NCI-H460 (cell line): ENCODE results near the gene MAP6. TPM values are rescaled to one million over a fixed set of nuclear protein-coding genes. Genes with fewer than 3 reads are reported as not detected.
A peak's percentile ranks its signal among the peaks of the same experiment; 100 is the strongest.

Source experiments
- DNase-seq: peaks from one replicate; pipeline ENCODE4 v3.0.0-alpha.2; 2016; ENCODE audit warnings: low read depth; ENCODE audit errors: extremely low read depth
- total RNA-seq: library from RNA; depleted of rRNA; stranded (reverse); fragments of >200 nt; shearing (Covaris generic); gene quantifications from 2 replicates; pipeline ENCODE4 v1.2.3, GENCODE V29; 2014

MAP6 gene
- total RNA-seq, 1 experiment from 2014 or later, result 0.05 TPM

DNA sequence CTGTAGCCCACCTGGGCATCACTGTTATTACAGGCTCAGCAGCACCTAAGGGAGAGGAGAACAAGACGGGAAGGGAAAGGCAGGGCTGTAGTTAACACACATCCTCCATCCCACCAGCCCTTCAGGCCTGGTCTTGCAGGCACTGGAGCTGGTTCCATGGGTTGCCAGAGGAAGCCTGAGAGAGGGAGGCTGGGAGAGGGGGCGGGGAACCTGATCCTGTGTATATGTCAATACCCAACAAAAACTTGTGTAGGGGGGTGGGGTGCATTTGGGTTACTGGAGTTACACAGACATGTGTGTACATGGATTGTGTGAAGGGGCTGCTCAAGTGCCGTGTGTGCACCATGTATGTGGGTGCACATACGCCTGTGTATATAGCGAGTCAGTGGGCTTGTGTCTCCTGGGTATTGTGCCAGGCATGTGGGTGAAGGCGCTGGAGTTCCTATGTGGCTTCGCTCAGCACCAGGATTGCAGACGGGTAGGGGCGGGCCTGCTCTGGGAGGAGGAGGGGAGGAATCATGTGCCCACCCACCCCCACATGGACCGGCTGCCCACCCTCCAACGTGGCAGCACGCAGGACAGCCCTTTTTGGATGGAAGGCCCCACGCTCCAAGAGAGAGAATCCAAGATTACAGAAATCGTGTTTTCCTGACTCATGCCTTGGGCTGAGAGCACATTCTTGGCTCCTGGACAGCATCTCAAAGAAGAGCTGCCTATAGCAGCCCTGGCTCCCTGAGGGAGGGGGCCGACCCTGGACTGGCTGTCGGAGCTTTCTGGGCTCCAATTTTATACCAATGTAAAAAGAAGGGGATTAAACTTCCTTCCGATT, 111.0 kb downstream of the MAP6 start:
- no peak for DNase-seq

DNA sequence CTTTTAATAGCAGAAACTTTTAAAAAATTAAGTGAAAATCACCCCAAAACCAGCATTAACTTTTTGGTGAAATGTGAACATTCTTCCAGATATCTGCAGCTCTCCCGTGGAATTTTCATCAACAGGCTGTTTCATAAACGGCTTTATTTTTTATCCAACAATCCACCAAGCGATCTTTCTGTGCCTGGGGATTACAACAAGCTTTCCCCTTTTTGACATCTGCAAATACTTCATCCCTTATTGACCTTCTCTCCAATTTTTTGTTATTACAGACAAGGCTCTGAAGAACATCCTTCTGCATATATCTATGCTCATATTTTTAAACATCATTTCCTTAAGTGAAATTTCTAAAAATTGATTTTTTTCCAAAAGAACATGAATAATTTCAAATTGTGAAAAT, 112.6 kb downstream of the MAP6 start:
- no peak for DNase-seq

DNA sequence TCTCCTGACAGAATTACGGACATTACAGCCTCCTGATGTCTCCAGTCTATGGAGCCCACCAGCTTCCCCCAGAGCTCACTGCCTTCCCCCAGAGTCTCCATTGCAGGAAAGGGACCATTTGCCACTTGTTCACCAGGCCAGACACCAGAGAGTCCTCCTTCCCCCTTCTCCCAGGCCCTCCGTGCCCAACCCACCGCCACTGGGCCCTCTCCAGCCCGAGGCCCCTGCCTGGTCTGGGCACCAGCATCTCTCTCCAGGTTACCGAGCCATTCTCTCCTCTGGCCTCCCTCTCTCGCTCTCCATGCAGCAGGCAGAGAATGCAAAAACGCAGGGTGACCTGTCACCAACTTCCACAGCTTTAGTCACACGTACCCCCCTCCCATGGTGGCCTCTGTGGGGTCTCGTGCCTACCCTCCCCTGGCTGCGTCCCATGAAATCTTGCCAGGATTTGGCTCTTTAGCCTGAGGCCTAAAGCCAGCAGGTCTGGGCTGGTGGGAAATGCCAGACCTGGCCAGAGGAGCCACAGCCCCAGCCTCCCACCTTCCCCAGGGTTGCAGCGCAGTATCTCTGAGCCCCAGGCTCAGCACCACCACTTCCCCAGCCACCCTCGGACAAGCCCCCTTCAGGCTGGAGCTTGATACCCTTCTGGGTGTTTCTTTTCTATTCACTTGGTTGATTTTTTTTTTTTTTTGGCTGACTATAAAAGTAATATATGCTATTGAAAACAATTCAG, 113.6 kb downstream of the MAP6 start:
- no peak for DNase-seq

DNA sequence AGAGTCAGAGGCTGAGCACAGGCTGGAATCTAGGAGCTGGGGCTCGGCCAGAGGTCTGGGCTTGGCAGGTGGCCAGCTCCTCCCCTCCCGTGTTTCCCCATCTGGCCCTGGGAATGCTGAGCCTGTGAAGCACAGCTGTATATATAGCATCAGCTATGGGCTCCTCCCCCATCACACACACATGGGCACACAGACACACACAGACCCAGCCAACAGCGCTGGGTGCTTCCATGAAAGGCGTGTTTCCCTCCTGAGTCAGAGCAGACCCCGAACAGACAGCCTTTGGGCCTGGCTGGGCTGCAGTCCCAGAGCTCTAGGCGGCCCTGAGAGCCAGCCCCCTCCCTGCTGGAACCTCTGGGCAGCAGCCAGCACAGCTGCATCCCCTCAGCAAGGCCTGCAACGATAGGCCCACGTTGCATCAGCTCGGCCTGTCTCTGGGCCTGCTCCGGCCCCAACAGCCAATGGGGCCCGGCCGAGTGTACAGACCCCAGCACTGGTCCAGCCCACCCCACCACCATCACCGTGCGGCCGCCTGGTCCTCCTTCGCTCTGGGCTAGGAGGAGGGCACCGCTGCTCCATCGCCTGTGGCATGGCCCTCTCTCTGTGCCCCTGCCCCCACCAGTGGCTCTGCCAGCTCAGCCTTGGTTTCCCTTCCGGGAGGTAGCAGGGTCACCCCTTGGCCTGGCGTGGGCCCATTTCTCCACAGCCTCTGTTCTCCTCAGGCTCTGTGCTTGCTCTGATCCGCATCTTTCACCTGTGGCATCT, 114.4 kb downstream of the MAP6 start:
- no peak for DNase-seq

DNA sequence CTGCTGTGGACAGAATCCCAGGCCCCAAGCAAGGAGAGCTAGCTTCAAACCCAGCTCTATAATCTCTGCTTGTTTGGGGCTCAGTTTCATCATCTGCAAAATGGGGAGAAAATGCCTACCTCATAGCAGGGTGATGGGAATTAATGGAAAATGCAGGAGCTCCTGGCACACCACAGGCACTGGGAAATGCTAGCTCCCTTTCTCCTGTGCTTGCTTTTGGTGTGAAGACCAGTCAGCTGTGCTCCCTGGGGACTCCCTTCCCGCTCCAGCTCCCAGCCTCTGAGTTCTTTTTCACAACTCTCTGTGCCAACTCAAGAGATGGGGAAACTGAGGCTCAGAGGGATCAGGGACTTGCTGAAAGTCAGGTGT, 115.0 kb downstream of the MAP6 start:
- DNase-seq, result no peak

DNA sequence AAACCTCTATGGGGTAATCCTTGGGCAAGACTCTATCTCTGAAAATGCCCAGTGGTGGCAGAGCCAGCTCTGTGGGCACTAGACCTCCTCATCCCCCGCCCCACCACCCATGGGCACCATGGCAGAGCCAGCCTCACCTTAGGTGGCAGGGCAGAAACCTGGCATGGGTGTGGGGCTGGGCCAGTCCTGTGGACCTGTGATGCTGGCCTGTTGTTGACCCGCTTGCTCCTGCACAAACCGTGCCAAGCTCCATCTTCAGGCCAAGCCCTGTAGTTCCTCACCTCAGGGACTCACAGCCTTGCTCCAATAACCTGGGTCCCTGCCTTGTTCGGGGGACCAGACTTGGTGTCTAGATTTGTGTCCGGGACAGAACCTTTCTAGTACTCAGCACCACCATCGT, 115.7 kb downstream of the MAP6 start:
- no peak for DNase-seq

DNA sequence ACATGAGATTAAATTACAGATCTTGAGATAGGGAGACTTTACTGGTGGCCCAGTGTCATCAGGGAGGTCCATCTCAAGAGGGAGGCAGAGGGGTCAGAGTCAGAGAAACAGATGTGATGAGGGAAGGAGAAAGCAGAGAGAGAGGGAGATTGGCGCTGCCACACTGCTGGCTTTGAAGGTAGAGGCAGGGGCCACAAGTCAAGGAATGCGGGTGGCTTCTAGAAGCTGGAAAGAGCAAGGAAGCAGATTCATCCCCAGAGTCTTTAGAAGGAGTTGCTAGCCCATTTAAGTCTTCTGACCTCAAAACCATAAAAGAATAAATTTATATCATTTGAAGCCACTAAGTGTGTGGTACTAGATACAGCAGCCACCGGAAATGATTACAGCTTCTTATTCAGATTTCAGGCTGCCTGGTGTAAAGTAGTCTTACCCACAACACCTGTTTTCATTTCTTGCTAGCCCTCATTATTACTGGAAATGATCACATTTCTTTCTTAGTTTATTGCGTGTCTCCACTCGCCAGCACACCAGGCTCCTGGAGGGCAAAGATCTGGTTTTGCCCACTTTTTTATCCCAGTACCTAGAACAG, 119.4 kb downstream of the MAP6 start:
- no peak for DNase-seq

DNA sequence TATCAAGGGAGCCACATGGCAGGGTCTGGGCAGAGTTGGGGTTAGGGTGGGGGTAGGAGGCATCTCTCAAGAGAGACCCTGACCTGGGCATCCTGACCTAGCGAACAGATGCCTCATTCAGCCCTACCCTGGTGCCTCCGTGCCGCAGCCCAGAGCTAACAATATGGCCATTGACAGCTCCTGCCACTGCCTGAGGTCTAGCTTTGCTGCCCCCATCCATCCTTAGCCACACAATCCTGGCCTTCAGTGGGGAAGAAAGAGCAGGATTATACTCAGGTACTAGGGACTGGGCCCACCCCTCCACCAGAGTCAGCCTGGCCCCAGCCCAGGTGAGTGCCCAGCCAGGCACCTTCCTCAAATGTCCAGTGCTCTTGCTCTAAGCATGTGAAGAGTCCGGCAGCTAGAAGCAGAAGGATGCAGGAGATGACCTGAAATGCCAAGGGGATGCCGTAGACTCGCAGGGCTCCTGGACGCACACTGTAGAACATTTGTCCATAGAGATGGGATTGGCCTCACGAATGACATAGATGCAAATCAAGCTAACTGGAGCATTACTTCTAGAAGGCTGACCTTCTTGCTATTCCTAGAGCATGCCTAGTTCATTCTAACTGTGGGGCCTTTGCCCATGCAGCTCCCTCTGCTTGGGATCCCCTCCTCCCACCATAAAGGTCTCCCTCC, 120.1 kb downstream of the MAP6 start:
- no peak for DNase-seq

DNA sequence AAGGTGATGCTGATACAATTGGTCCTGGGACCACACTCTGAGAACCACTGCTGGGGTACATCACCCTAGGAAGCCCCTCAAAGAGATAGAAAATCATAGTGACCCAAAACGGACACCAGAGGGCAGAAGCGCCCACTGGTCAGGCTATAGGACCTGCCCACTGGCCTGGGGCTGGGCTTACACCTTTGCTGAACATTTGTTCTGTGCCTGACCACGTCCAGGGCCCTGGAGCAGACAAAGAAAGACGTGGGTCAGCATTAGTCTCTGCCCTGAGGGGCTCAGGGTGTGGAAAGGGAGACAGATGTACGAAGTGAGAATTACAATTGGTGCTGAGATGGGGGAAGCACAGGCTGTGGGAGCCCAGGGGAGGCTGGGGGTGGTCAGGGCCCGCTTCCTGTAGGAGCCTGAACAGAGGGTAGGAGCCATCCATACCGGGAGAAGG, 121.2 kb downstream of the MAP6 start:
- DNase-seq, result peak; percentile 44

DNA sequence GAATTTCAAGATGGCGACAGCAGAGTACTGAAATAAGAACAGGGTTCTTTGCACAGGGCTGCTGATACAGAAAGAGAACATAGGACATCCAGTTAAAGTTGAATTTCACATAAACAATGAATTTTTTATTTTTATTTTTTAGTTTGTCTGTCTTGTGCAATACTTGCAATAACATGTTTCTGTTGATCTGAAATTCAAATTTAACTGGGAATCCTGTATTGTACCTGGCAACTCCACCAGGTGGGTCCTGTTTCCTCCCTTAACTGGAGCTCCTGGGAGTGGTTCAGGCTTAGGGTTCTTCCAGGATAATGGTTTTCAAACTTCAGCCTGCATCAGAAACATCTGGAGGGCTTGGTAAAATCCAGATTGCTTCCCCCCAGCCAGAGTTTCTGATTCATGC, 121.7 kb downstream of the MAP6 start:
- DNase-seq, result no peak

DNA sequence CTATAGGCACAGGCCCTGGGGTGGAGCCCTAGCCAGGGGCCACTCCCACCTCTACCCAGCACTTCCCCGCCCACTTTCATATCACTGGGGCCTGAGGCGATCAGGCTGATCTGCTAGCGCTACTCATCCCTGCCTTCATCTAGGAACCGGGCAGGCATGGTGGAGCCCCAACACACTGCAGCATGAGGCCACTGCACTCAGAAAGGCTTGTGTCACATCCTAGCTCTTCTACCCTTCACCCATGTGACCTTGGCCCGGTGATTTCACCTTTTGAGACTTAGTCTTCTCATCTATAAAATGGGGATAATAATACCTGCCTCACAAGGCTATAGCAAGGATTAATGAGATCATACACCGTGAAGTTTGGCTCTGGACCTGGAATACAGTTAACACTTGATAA, 125.0 kb downstream of the MAP6 start:
- DNase-seq, result no peak

DNA sequence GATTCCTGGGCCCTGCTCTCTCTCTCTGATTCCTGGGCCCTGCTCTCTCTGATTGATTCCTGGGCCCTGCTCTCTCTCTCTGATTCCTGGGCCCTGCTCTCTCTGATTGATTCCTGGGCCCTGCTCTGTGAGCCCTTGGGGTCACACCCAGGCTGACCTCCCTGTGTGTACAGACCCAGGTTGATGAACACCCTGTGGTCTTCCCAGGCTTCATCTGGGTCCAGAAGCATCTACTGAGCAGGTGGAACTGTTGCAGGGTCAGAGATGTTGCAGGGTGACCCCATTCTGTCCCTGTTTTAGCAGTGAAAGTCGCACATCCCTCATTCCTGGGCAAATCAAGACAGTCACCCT, 126.8 kb downstream of the MAP6 start:
- no peak for DNase-seq

DNA sequence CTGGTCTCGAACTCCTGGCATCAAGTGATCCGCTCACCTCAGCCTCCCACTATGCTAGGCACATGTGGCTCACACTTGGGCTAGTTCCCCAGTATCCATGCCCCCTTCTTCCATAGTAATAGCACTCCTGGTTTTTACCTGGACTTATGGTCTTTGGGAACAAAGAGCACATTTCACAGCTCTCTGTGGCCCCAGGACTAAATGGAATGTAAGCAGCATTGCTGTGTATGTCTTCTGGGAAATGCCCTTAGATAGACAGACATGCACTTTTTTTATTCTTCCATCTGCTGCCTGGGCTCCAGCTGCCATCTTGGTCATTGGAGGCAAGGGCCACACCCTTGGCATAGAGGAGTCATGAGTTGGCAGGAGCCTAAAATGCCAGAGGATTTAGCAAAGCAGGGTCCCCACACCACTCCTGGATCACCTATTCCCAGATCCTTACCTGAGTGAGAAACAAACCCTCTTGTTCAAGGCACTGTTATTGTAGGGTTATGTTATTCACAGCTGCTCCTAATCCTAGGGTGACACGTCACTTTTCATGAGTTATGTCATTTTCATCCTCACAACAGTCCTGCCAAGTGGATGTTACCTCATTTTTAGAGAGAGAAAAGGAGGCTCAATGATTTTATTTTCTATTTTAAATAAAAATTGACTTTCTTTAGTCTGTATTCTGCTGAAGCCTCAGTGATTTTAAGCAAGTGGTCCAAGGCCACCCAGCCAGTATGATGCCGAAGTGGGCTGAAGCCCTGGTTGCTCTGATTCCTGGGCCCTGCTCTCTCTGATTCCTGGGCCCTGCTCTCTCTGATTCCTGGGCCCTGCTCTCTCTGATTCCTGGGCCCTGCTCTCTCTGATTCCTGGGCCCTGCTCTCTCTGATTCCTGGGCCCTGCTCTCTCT, 127.4 kb downstream of the MAP6 start:
- no peak for DNase-seq

DNA sequence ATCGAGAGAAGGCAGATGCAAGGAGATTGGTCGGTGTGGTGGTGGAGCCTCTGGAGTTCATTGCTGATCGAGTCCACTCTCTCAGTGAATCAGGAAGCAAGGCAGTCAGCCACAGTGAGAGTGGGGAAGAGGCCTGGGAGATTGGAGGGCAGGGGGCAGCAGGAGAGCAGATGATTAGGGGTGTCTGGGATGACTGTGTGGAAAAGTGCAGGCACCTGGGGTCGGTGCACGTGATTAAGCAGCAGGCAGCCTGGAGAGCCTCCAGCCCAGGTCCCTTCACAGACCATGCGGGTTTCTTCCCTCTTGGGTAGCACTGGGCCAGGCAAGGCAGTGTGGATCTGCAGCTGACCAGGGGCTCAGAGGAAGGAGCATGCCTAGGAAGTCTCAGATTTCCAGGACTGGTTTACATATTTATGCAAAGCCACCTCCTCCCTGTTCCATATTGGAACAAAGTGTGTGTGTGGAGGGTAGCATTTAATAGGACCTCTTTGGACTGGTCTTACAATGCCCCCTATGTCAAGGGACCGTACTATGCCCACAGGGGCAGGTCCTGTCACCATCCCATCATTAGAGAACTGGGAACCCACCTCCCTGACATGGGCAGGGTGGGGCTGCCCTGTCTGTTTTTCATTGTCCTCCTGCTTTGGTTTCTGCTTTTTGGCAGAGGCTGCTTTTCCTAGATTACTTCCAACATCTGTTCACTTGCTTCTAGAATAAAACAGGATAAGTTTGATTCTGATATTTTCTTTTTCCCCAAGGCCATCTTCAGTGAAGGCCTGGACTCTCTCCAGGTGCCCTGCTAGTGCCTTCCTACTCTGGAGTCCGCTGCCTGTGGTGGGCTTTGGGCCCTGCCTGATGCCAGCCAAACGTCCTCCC, 129.1 kb downstream of the MAP6 start:
- DNase-seq, result no peak

DNA sequence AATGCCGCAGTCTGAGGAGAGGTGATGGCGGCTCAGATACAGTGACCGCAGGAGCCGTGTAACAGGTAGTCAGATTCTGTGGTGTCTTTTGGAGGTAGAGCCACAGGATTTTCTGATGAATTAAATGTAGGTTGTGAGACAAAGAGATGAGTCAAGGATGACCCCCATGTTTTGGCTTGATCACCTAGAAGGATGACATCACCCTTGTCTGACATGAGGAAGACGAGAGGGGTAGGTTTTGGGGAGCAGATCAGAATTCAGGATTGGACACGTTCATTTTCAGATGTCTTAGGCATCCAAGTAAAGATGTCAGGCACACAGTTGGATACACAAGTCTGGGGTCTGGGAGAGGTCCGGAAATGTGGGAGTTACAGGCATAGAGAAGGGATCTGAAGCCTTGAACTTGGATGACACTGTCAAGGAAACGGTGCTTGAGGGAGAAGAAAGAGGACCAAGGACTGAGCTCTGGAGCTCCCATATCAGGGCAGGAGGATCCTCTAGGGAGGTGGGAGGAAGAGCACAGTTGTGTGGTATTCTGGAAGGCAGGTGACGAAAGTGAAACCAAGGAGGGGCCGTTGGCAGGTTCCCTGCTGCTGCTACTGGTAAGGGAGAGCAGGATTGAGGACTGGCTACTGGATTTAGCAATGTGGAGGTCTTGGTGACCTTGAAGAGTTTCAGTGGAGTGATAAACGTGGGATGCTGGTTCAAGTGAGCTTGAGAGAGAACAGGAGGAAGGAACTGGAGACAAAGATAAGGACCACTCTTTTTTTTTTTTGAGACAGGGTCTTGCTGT, 130.5 kb downstream of the MAP6 start:
- DNase-seq, result no peak

DNA sequence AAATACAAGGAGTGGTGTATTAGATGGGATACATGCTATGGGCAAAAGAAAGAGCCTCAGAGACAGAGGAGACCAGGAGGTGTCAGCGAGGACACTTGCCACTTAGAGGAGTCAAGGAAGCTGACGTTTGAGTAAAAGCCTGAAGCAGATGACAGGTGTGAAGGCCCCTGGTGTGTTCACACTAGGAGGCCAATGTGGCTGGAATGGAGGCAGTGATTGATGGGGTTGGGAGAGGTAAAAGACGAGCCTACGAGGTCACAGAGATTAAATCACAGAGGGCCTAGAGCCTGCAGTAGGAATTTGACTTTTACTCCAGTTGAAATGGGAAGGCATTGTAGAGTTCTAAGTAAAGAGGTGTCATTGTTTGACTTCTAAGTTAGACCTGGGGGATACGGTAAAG, 131.1 kb downstream of the MAP6 start:
- DNase-seq, result no peak
